GM21737 (cell line): ENCODE measurements around the gene ACO1.

ENCODE experiments used
- ATAC-seq: cut with Tn5 transposase; IDR thresholded peaks from one replicate; pipeline ENCODE4 v1.9.1; 2021; ENCODE audit warnings: mild to moderate bottlenecking, moderate library complexity; ENCODE audit not compliant: unreplicated experiment

Gene ACO1

DNA sequence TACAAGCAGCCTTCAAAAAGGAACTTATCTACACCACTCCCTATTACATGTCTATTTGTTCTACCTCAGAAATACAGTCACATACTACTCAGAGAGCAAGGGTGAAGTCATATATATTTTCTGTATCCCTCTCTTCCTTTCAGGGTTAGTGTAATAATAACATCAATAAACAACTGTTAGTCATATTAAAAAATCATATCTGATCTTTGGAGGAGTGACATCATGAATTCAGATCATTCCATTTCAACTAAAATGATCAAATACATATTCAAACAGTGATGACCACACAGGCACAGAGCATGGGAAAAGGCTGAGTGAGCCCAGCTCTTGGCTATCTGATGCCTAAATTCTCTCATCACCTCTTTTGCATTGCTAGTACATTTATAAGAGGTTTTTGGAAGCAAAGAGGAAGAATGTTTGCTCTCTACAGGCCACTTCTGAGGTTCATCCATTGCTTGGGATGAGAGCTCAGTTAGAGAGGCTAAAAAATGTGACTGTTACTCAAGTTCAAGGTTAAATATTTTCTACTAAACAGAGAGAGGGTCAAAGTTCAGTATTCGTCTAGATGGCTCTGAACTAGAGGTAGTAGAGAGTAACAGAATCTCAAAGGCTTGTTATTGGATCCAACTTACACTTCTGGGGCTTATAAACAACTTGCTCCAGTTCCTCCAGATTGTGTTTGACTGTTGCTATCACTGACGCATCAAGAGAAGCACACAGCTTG is 102.6 kb downstream of the ACO1 start:
- ATAC-seq: no peak

GRCh38 chr9:32487981-32488380 is 103.5 kb downstream of the ACO1 start:
- ATAC-seq: no peak

DNA sequence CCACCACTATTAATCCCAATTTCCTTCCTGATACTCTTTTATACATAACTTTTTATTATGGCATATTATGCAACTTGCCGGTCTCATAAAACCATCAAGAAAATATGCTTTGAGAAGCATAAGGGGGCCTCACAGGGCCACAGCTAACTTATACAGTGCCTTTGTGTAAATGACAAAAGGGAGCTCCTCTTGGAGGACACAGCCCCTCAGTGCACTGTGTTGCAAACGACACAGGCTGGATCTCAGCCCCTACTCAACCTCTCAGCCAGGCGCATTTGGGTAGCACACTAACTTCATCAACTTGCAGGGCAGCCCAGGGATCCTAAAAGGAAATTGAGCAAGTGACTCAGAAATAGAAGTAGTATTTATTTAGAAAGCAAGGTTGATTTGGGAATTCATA is 106.2 kb downstream of the ACO1 start:
- no peak for ATAC-seq

- no peak for ATAC-seq
These were observed 113.5 kb downstream of the ACO1 start for GRCh38 chr9:32497921-32498320.

DNA sequence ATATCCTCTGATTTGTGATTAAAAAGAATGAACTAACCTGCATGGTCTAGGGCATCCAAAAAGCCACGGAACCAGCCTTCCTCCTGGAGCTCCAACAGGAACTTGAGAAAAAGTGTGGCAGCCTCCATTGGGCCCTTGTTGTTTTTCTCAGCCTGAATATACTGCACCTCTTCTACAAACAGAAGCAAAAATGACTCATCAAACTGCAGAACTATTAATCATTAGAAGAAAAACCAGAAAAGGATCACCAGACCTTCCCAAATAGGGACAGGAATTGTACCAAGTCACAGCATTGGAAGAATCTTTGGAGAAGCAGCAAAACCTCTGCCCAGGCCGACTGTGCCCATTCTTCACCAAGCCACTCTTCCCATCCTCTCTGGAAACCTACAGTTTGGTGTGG is 116.3 kb downstream of the ACO1 start:
- no peak for ATAC-seq

- ATAC-seq: no peak
These were observed 117.4 kb downstream of the ACO1 start for GRCh38 chr9:32501868-32502267.

DNA sequence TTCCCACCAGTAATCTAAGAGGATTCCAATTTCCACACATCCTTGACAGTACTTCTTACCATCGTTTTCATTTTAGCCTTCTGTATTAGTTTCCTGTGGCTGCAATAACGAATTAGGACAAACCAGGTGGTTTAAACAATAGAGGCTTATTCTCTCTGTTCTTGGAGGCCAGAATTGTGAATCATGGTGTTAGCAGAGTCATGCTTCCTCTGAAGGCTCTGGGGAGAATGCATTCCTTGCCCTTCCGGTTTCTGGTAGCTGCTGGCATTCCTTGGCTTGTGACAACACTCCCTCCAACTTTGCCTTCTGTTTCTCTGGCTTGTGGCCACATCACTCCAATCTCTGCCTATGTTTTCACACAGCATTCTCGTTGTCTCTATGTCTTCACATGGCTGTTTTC is 118.0 kb downstream of the ACO1 start:
- no peak for ATAC-seq

DNA sequence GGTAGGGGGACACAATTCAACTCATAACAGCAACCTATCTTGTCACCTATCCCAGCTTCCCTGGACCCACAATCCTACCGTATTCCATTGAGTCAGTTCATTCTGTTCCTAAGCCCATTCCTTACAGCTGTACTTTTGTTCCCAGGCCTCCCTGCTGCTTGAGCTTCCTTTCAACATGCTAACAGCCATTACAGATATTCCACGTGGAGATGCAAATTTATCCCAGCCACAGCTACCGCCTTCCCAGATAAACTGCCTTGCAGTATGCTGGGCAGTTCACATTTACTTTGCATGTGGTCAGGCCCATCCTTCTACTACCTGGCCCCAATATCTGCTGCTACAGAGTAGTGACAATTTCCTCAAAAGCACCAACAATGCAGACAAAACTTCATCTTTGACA is 118.6 kb downstream of the ACO1 start:
- no peak for ATAC-seq
